Colonic mucosa (tissue), 4 donors: ENCODE measurements around the gene PSMC4. TPM values are rescaled to one million over a fixed set of nuclear protein-coding genes. Genes with fewer than 3 reads are reported as not detected.

ENCODE experiments used
- DNase-seq: peaks from one replicate; pipeline ENCODE4 v3.0.0-alpha.2; 2020
- H3K27ac ChIP-seq: fragments of 200-600 bp; one replicate; pipeline ENCODE4 v1.8.0; 2021
- H3K27me3 ChIP-seq: fragments of 200-600 bp; one replicate; pipeline ENCODE4 v1.8.0; 2021
- H3K36me3 ChIP-seq: fragments of 200-600 bp; one replicate; pipeline ENCODE4 v1.8.0; 2021
- H3K4me1 ChIP-seq: fragments of 200-600 bp; one replicate; pipeline ENCODE4 v1.8.0; 2021; ENCODE audit warnings: mild to moderate bottlenecking
- H3K4me3 ChIP-seq: fragments of 200-600 bp; one replicate; pipeline ENCODE4 v1.8.0; 2021
- H3K9ac ChIP-seq, 2 donors: one replicate each; pipeline ENCODE4 v1.7.0; 2013; ENCODE audit warnings: control low read depth in 2 of 2, low read depth in 2 of 2, low read length in 2 of 2
- H3K9me3 ChIP-seq: fragments of 200-600 bp; one replicate; pipeline ENCODE4 v1.8.0; 2021
- CTCF ChIP-seq: fragments of 200-600 bp; IDR thresholded peaks from one replicate; pipeline ENCODE4 v1.8.0; 2022; ENCODE audit warnings: antibody characterized with exemption, mild to moderate bottlenecking
- intact Hi-C: fragments of 100-400 bp; cut with DNase I; formaldehyde crosslinking; loops from one replicate; pipeline ENCODE4 v1.14.1; 2022
- total RNA-seq, 2 donors: library from RNA; stranded (reverse); fragmentation: NEBNext Ultra II Directional in 1 of 2; extraction: Animal tissue kit (Norgen Biotek cat#: 25700) in 1 of 2; gene quantifications; one replicate each; pipeline ENCODE4 v1.2.1, GENCODE V29; 2021
- donor health status: healthy.
- donor health status: DM: no; HTN: no; CAD: no.
- donor health status: DM: no; HTN: no; CAD: no.

Gene PSMC4
- total RNA-seq, 2 donors from 2014 or later = 87.3 to 143 TPM

GRCh38 chr19:39935364-39935661 lies 35.7 kb upstream of the PSMC4 start:
- H3K4me1 ChIP-seq = peaks cover 8% of the 10 kb centered on the region
- intact Hi-C loops = no loop called here

GRCh38 chr19:39936020-39936419 lies 34.9 kb upstream of the PSMC4 start:
- TF ChIP-seq CTCF = no peak
- peak overlapping the region; percentile 7 for H3K27ac ChIP-seq
- no peaks in the 10 kb centered on the region for H3K9me3 ChIP-seq
- H3K4me1 ChIP-seq = peaks cover 10% of the 10 kb centered on the region
- H3K36me3 ChIP-seq = no peaks in the 10 kb centered on the region
- intact Hi-C loops = no loop called here
- DNase-seq = peak; percentile 58
- H3K27me3 ChIP-seq = no peaks in the 10 kb centered on the region
- peak overlapping the region in 1 of 2 donors; percentile 44 for H3K9ac ChIP-seq
- H3K4me3 ChIP-seq = no peak overlapping the region

More at GRCh38 chr19:39935364-39935661, 35.7 kb upstream of the PSMC4 start:
- TF ChIP-seq CTCF = no peak
- Histone ChIP-seq H3K4me3 (no peak overlapping the region), H3K27ac (peak overlapping the region; percentile 7), H3K36me3 (no peaks in the 10 kb centered on the region), H3K27me3 (no peaks in the 10 kb centered on the region), H3K9me3 (no peaks in the 10 kb centered on the region), H3K9ac (peak overlapping the region in 1 of 2 donors; percentile 44)
- DNase-seq = no peak

GRCh38 chr19:39936622-39937021 lies 34.3 kb upstream of the PSMC4 start:
- no peak for TF ChIP-seq CTCF
- peak overlapping the region in 1 of 2 donors; percentile 10 for H3K9ac ChIP-seq
- peak overlapping the region; percentile 7 for H3K27ac ChIP-seq
- no peaks in the 10 kb centered on the region for H3K27me3 ChIP-seq
- H3K36me3 ChIP-seq = no peaks in the 10 kb centered on the region
- H3K4me1 ChIP-seq = peaks cover 13% of the 10 kb centered on the region
- intact Hi-C loops = no loop called here
- no peak overlapping the region for H3K4me3 ChIP-seq
- no peaks in the 10 kb centered on the region for H3K9me3 ChIP-seq
- DNase-seq = no peak

GRCh38 chr19:39937094-39937720 lies 33.8 kb upstream of the PSMC4 start:
- H3K4me1 ChIP-seq = peaks cover 13% of the 10 kb centered on the region
- H3K36me3 ChIP-seq = no peaks in the 10 kb centered on the region
- intact Hi-C loops = no loop called here
- DNase-seq = peak; percentile 34
- no peak for TF ChIP-seq CTCF
- H3K27ac ChIP-seq = peak overlapping the region; percentile 7
- no peaks in the 10 kb centered on the region for H3K9me3 ChIP-seq
- peak overlapping the region in 1 of 2 donors; percentile 51 for H3K9ac ChIP-seq
- H3K4me3 ChIP-seq = no peak overlapping the region
- no peaks in the 10 kb centered on the region for H3K27me3 ChIP-seq

- H3K9me3 ChIP-seq = no peaks in the 10 kb centered on the region
- no peak for TF ChIP-seq CTCF
- no peak overlapping the region for H3K27ac ChIP-seq
- peak overlapping the region in 1 of 2 donors; percentile 51 for H3K9ac ChIP-seq
- H3K27me3 ChIP-seq = no peaks in the 10 kb centered on the region
- intact Hi-C loops = no loop called here
- no peak for DNase-seq
- H3K4me1 ChIP-seq = peaks cover 13% of the 10 kb centered on the region
- no peak overlapping the region for H3K4me3 ChIP-seq
- no peaks in the 10 kb centered on the region for H3K36me3 ChIP-seq
Measured at GRCh38 chr19:39937787-39938186, 33.2 kb upstream of the PSMC4 start.
